OCI-LY1 (cell line): Measurements from ENCODE around the gene MDN1.
A peak's percentile ranks its signal among the peaks of the same experiment; 100 is the strongest.
"Not testable (repeated sequence)": the region's sequence is repeated elsewhere in the genome, so short reads cannot be mapped to it uniquely, and the experiment has no call there.

Source experiments
- H2AFZ ChIP-seq: fragments of 200-600 bp; sonication (generic), shearing (Covaris generic); 2 replicates; pipeline ENCODE4 v1.6.0; 2014; ENCODE audit warnings: antibody characterized with exemption, mild to moderate bottlenecking, low read length
- H3F3A ChIP-seq: fragments of 200-600 bp; sonication (generic), shearing (Covaris generic); 2 replicates; pipeline ENCODE4 v1.6.0; 2014; ENCODE audit warnings: mild to moderate bottlenecking, antibody characterized with exemption, low read length, moderate library complexity; ENCODE audit not compliant: insufficient read depth
- H3K27ac ChIP-seq: fragments of 200-600 bp; sonication (generic); 2 replicates; pipeline ENCODE4 v1.5.1; 2014; ENCODE audit warnings: low read length, mixed run types, mild to moderate bottlenecking, low read depth; ENCODE audit not compliant: poor library complexity, severe bottlenecking
- H3K27me3 ChIP-seq: fragments of 200-600 bp; sonication (generic); 2 replicates; pipeline ENCODE4 v1.6.0; 2014; ENCODE audit warnings: antibody characterized with exemption, mild to moderate bottlenecking, low read length, moderate library complexity; ENCODE audit not compliant: insufficient read depth
- H3K36me3 ChIP-seq: fragments of 200-600 bp; sonication (generic); 2 replicates; pipeline ENCODE4 v1.6.1; 2014; ENCODE audit warnings: mild to moderate bottlenecking, antibody characterized with exemption, low read length, moderate library complexity, mixed read lengths; ENCODE audit not compliant: insufficient read depth
- H3K4me1 ChIP-seq: fragments of 200-600 bp; sonication (generic); 2 replicates; pipeline ENCODE4 v1.5.1; 2014; ENCODE audit warnings: mild to moderate bottlenecking, low read length, moderate library complexity; ENCODE audit not compliant: insufficient read depth, severe bottlenecking
- H3K4me2 ChIP-seq: fragments of 200-600 bp; sonication (generic), shearing (Covaris generic); 2 replicates; pipeline ENCODE4 v1.6.1; 2014; ENCODE audit warnings: low read length
- H3K4me3 ChIP-seq: fragments of 200-600 bp; sonication (generic); 2 replicates; pipeline ENCODE4 v1.5.1; 2014; ENCODE audit warnings: low read length, low read depth, mild to moderate bottlenecking, mixed read lengths; ENCODE audit not compliant: poor library complexity, severe bottlenecking
- H3K79me2 ChIP-seq: fragments of 200-600 bp; shearing (Covaris generic); 2 replicates; pipeline ENCODE4 v1.6.1; 2016; ENCODE audit warnings: mixed run types, low read length, mixed read lengths; ENCODE audit not compliant: insufficient read depth
- H3K9ac ChIP-seq: fragments of 200-600 bp; sonication (generic), shearing (Covaris generic); 2 replicates; pipeline ENCODE4 v1.6.1; 2014; ENCODE audit warnings: mild to moderate bottlenecking, low read length, mixed read lengths
- H3K9me2 ChIP-seq: fragments of 200-600 bp; sonication (generic), shearing (Covaris generic); 2 replicates; pipeline ENCODE4 v1.6.1; 2014; ENCODE audit warnings: low read depth, mild to moderate bottlenecking, low read length, mixed read lengths
- H3K9me3 ChIP-seq: fragments of 200-600 bp; shearing (Covaris generic); 2 replicates; pipeline ENCODE4 v1.6.1; 2014; ENCODE audit warnings: low read length, mixed read lengths
- H4K20me1 ChIP-seq: fragments of 200-600 bp; sonication (generic), shearing (Covaris generic); 2 replicates; pipeline ENCODE4 v1.6.0; 2016; ENCODE audit warnings: mild to moderate bottlenecking, low read length; ENCODE audit not compliant: insufficient read depth
- EZH2 ChIP-seq: fragments of 200-600 bp; sonication (generic), shearing (Covaris generic); IDR thresholded peaks from 2 replicates; pipeline ENCODE4 v1.8.0; 2017; ENCODE audit warnings: borderline replicate concordance, mixed run types, mild to moderate bottlenecking, antibody characterized with exemption, low read length, moderate library complexity, mixed read lengths
- TF ChIP-seq, protein P1 (sequence below): fragments of 200-600 bp; sonication (generic), shearing (Covaris generic); IDR thresholded peaks from 2 replicates; pipeline ENCODE4 v1.5.1; 2017; ENCODE audit warnings: mild to moderate bottlenecking, antibody characterized with exemption, low read length, moderate library complexity, mixed read lengths

Gene MDN1

DNA sequence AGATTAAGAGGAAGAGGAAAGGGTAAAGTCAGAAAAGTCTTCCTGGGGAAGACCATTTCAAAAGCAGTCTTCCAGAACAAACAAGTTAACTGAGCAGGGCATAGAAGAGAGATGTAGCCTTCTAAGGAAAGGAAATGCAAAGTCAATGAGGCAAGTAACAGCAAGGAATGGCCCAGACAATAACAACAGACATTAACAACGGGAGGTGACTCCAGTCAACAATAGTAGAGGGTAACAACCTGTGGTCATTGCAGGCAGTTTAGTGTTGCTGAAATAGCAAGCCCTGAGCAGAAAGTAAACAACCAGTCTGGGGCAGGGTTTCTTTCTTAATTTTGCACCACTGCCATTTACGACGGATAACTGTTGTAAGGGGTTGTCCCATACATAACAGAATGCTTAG is 2.1 kb downstream of the MDN1 start:
- Histone ChIP-seq H3K27ac (peak overlapping the region; percentile 10), H4K20me1 (no peaks in the 10 kb centered on the region), H3K9me3 (no peaks in the 10 kb centered on the region), H3K4me3 (peak overlapping the region; percentile 82), H3K4me1 (peaks cover 30% of the 10 kb centered on the region), H3K9ac (peak overlapping the region; percentile 17; the same call in 1 of the 2 replicates), H2AFZ (no peak overlapping the region), H3K4me2 (peak overlapping the region; percentile 81), H3F3A (no peaks in the 10 kb centered on the region), H3K9me2 (no peaks in the 10 kb centered on the region), H3K79me2 (peaks cover 59% of the 10 kb centered on the region), H3K27me3 (no peaks in the 10 kb centered on the region), H3K36me3 (no peaks in the 10 kb centered on the region)
- TF ChIP-seq EZH2, result no peak
- TF ChIP-seq, protein P1, sequence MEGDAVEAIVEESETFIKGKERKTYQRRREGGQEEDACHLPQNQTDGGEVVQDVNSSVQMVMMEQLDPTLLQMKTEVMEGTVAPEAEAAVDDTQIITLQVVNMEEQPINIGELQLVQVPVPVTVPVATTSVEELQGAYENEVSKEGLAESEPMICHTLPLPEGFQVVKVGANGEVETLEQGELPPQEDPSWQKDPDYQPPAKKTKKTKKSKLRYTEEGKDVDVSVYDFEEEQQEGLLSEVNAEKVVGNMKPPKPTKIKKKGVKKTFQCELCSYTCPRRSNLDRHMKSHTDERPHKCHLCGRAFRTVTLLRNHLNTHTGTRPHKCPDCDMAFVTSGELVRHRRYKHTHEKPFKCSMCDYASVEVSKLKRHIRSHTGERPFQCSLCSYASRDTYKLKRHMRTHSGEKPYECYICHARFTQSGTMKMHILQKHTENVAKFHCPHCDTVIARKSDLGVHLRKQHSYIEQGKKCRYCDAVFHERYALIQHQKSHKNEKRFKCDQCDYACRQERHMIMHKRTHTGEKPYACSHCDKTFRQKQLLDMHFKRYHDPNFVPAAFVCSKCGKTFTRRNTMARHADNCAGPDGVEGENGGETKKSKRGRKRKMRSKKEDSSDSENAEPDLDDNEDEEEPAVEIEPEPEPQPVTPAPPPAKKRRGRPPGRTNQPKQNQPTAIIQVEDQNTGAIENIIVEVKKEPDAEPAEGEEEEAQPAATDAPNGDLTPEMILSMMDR, result no peak

DNA sequence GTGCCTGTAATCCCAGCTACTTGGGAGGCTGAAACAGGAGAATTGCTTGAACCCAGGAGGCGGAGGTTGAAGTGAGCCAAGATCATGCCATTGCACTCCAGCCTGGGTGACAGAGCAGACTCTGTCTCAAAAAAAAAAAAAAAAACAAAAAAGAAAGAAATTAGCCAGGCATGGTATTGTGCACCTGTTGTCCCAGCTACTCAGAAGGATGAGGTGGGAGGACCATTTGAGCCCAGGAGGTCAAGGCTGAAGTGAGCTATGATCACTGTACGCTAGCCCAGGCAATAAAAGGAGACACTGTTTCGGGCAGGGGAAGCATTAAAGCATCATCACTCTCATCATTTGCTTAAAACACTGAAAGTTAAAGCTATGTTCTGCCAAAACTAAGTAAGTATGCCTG is 6.2 kb downstream of the MDN1 start:
- H4K20me1 ChIP-seq, H3K9ac ChIP-seq, H3K27me3 ChIP-seq: not testable (repeated sequence)

DNA sequence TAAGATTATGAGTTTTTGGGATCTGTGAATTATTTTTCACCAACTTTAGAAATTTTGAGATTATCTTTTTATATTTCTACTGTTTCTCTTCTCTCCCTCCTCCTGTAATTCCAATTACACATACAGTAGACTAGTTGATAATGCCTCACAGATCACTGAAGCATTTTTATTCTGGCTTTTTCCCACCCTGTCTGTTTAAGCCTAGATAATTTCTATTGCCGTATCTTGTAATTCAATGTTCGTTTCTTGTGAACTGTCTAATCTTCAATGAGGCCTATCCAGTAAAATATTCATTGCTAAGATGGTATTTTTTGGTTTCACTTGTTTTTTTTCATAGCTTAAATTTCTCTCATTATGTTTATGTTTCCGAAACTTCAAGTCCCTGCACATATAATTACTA is 12.0 kb downstream of the MDN1 start:
- Histone ChIP-seq H3K9me3 (no peaks in the 10 kb centered on the region), H3K27ac (no peak overlapping the region), H3F3A (no peaks in the 10 kb centered on the region), H3K27me3 (no peaks in the 10 kb centered on the region), H3K4me1 (no peaks in the 10 kb centered on the region), H3K36me3 (peaks cover 16% of the 10 kb centered on the region; the same call in 1 of the 2 replicates), H3K9me2 (no peaks in the 10 kb centered on the region), H3K79me2 (peaks cover 68% of the 10 kb centered on the region), H3K4me3 (no peak overlapping the region), H2AFZ (no peak overlapping the region), H3K9ac (no peak overlapping the region), H3K4me2 (no peak overlapping the region), H4K20me1 (no peaks in the 10 kb centered on the region)
- TF ChIP-seq, protein P1, result no peak
- no peak for TF ChIP-seq EZH2

More for the DNA sequence above, 6.2 kb downstream of the MDN1 start:
- Histone ChIP-seq H3K4me1 (peaks cover 19% of the 10 kb centered on the region), H3K79me2 (peaks cover 78% of the 10 kb centered on the region)
- not testable (repeated sequence) for H3K4me2 ChIP-seq, H3K27ac ChIP-seq, H2AFZ ChIP-seq, H3F3A ChIP-seq, H3K9me2 ChIP-seq, H3K4me3 ChIP-seq, H3K9me3 ChIP-seq, H3K36me3 ChIP-seq

DNA sequence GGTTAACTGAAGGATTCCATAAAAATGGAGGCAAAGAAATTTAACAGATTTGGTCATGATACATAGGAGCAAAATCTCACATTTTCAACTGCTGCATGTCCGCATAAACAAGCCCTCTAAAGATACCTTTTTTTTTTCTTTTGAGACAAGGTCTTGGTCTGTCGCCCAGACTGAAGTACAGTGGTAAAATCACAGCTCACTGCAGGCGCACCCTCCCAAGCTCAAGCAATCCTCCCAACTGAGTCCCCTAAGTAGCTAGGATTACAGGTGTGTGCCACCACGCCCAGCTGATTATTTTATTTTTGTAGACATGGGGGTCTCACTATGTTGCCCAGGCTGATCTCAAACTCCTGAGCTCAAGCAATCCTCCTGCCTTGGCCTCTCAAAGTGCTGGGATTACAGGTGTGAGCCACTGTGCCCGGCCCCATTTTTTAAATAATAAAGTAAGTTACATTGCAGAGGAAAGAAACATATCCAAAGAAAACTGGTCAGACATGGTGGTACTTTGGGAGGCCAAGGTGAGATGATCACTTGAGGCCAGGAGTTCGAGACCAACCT is 13.7 kb downstream of the MDN1 start:
- no peaks in the 10 kb centered on the region for H4K20me1 ChIP-seq
- peaks cover 30% of the 10 kb centered on the region; the same call in 1 of the 2 replicates for H3K36me3 ChIP-seq
- peaks cover 56% of the 10 kb centered on the region for H3K79me2 ChIP-seq
- H3K4me3 ChIP-seq, result no peak overlapping the region
- H3F3A ChIP-seq, result no peaks in the 10 kb centered on the region
- TF ChIP-seq, protein P1, result no peak
- TF ChIP-seq EZH2, result no peak
- H3K9me3 ChIP-seq, result no peaks in the 10 kb centered on the region
- H3K4me1 ChIP-seq, result no peaks in the 10 kb centered on the region
- no peak overlapping the region for H2AFZ ChIP-seq
- H3K27me3 ChIP-seq, result no peaks in the 10 kb centered on the region
- no peaks in the 10 kb centered on the region for H3K9me2 ChIP-seq
- H3K4me2 ChIP-seq, result no peak overlapping the region
- no peak overlapping the region for H3K27ac ChIP-seq
- H3K9ac ChIP-seq, result no peak overlapping the region
